HL-60 (cell line): ENCODE measurements around the gene KBTBD4.

ENCODE experiments used
- POLR2AphosphoS5 ChIP-seq: IDR thresholded peaks from 2 replicates; pipeline ENCODE4 v1.6.1; 2012; ENCODE audit warnings: low read depth
- TF ChIP-seq, protein P1 (sequence below): IDR thresholded peaks from one replicate; pipeline ENCODE4 v1.5.1; 2011; ENCODE audit warnings: low read length, control low read depth, inconsistent platforms; ENCODE audit not compliant: insufficient read depth
- TF ChIP-seq, protein P2 (sequence below): IDR thresholded peaks from 2 replicates; pipeline ENCODE4 v1.6.1; 2012; ENCODE audit warnings: low read depth; ENCODE audit not compliant: insufficient replicate concordance

DNA sequence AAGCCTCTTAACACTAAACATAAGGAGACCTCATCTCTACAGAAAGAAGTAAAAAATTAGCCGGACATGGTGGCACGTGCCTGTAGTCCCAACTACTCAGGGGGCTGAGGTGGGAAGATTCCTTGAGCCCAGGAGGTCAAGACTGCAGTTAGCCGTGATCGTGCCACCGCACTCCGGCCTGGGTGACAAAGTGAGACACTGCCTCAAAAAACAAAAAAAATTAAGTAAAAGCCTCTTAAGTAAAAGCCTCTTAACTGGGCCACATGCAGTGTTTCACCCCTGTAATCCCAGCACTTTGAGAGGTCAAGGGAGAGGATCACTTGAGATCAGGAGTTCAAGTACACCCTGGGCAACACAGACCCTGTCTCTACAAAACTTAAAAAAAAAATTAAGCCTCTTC, 51.6 kb downstream of the KBTBD4 start:
- TF ChIP-seq, protein P1, sequence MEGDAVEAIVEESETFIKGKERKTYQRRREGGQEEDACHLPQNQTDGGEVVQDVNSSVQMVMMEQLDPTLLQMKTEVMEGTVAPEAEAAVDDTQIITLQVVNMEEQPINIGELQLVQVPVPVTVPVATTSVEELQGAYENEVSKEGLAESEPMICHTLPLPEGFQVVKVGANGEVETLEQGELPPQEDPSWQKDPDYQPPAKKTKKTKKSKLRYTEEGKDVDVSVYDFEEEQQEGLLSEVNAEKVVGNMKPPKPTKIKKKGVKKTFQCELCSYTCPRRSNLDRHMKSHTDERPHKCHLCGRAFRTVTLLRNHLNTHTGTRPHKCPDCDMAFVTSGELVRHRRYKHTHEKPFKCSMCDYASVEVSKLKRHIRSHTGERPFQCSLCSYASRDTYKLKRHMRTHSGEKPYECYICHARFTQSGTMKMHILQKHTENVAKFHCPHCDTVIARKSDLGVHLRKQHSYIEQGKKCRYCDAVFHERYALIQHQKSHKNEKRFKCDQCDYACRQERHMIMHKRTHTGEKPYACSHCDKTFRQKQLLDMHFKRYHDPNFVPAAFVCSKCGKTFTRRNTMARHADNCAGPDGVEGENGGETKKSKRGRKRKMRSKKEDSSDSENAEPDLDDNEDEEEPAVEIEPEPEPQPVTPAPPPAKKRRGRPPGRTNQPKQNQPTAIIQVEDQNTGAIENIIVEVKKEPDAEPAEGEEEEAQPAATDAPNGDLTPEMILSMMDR = no peak
- no peak for TF ChIP-seq POLR2AphosphoS5
- TF ChIP-seq, protein P2, sequence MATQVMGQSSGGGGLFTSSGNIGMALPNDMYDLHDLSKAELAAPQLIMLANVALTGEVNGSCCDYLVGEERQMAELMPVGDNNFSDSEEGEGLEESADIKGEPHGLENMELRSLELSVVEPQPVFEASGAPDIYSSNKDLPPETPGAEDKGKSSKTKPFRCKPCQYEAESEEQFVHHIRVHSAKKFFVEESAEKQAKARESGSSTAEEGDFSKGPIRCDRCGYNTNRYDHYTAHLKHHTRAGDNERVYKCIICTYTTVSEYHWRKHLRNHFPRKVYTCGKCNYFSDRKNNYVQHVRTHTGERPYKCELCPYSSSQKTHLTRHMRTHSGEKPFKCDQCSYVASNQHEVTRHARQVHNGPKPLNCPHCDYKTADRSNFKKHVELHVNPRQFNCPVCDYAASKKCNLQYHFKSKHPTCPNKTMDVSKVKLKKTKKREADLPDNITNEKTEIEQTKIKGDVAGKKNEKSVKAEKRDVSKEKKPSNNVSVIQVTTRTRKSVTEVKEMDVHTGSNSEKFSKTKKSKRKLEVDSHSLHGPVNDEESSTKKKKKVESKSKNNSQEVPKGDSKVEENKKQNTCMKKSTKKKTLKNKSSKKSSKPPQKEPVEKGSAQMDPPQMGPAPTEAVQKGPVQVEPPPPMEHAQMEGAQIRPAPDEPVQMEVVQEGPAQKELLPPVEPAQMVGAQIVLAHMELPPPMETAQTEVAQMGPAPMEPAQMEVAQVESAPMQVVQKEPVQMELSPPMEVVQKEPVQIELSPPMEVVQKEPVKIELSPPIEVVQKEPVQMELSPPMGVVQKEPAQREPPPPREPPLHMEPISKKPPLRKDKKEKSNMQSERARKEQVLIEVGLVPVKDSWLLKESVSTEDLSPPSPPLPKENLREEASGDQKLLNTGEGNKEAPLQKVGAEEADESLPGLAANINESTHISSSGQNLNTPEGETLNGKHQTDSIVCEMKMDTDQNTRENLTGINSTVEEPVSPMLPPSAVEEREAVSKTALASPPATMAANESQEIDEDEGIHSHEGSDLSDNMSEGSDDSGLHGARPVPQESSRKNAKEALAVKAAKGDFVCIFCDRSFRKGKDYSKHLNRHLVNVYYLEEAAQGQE = no peak
